K562 (cell line): ENCODE measurements around the gene TCP11.

Experiments used
- EP300 ChIP-seq: IDR thresholded peaks from 2 replicates; pipeline ENCODE4 v1.6.1; 2012; ENCODE audit warnings: low read length, improper control_type of control experiment
- HDAC1 ChIP-seq, 2 experiments: fragments of 450-650 bp; IDR thresholded peaks; 2 replicates each; pipeline ENCODE4 v1.6.1; 2016 to 2017; ENCODE audit warnings: inconsistent platforms in 1 of 2, mild to moderate bottlenecking in 1 of 2, moderate library complexity in 1 of 2
- XRCC4 ChIP-seq: IDR thresholded peaks from one replicate; pipeline ENCODE4 v1.6.1; 2011; ENCODE audit not compliant: insufficient read depth, insufficient read length; ENCODE audit errors: extremely low read depth
- ZNF668 ChIP-seq: fragments of 250-450 bp; sonication (Bioruptor Pico); IDR thresholded peaks from 2 replicates; pipeline ENCODE4 v1.8.0; 2022; ENCODE audit warnings: mild to moderate bottlenecking, inconsistent platforms

GRCh38 chr6:35099116-35099515 is 42.0 kb downstream of the TCP11 start:
- TF ChIP-seq ZNF668 (no peak), EP300 (no peak), HDAC1 (IDR thresholded peaks at IDR 0.05) (no peak), XRCC4 (no peak)
